Cardiac fibroblast (primary cell): ENCODE results near the gene COL4A2.
A peak's percentile ranks its signal among the peaks of the same experiment; 100 is the strongest.

Experiments
- DNase-seq, 2 donors: peaks; one replicate each; pipeline versions ENCODE4 v3.0.0 to v3.0.0-alpha.2; 2010; ENCODE audit warnings: low read depth in 2 of 2
- H3K4me3 ChIP-seq, 2 donors: replicated peaks in 1 of 2; 1 replicate in 1 of 2; 2 replicates in 1 of 2; pipeline ENCODE4 v1.5.1; 2011; ENCODE audit warnings: low read depth in 2 of 2, low read length in 2 of 2, mild to moderate bottlenecking in 2 of 2, moderate library complexity in 1 of 2
- CTCF ChIP-seq: IDR thresholded peaks from one replicate; pipeline ENCODE4 v1.5.1; 2011; ENCODE audit warnings: low read depth, mild to moderate bottlenecking, low read length, inconsistent platforms

Gene COL4A2

DNA sequence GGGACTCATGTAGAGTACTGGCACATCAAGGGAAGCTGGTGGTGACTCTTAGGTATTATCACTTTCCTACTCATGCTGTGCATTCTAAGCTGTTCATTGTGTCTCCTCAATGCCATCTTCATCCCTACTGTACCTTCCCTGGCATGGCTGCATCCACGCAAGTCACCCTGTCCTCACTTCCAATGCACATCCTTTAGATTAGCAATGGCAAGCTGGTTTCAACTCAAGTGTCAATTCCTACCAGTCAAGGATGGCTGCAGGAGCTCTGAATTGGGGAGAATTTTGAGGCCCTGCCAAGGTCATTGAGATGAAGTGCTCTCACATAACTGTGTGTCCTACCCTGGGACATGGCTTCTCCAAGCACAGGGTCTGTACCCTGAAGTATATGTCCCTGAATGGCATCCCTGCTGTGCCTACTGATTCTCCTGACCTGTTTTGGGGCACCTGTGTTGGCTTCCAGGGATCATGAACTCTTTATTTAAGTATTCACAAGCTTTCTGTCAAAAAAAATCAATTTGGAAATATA is 24.7 kb upstream of the COL4A2 start:
- DNase-seq, result no peak
- H3K4me3 ChIP-seq, result no peak overlapping the region
- no peak for TF ChIP-seq CTCF

DNA sequence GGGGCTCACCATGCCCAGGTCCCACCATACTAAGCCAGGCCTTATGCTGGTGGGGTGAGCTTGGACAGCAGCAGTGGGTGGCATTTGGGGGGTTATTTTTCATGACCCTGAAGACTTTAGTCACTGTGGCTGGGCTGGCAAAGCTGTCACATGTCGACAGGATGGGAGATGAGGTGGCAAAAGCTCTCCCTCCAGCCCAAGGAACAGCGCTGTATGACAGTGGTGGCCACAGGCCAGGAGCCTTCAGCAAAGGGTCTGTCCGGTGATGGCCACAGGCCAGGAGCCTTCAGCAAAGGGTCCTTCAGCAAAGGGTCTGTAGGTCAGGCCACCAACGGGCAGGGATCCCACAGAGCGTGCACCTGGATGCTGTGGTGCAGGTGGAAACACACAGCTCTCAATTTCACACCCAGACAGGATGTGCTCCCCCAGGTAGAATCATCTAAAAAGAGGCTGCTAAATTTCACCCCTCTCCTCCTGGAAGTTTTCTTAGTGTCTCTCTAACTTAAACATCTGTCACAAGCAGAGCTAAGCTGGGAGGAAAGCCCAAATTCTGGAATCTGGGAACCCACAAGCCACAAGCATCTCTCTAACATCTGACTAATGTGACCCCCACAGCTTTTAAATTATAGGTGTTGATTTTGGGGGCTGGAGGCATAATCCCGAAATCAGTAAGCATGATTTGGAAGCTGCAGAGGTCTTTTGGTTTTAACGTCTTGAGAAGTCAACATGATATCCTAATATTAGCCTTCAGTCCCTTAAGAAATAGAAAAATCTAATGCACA is 23.2 kb upstream of the COL4A2 start:
- DNase-seq, result peak in 1 of 2 donors; percentile 39
- no peak for TF ChIP-seq CTCF

GRCh38 chr13:110284779-110285484 is 22.2 kb upstream of the COL4A2 start:
- H3K4me3 ChIP-seq, result no peak overlapping the region
- peak in 1 of 2 donors; percentile 58 for DNase-seq
- no peak for TF ChIP-seq CTCF

More for the DNA sequence above, 23.2 kb upstream of the COL4A2 start:
- H3K4me3 ChIP-seq, result no peak overlapping the region

DNA sequence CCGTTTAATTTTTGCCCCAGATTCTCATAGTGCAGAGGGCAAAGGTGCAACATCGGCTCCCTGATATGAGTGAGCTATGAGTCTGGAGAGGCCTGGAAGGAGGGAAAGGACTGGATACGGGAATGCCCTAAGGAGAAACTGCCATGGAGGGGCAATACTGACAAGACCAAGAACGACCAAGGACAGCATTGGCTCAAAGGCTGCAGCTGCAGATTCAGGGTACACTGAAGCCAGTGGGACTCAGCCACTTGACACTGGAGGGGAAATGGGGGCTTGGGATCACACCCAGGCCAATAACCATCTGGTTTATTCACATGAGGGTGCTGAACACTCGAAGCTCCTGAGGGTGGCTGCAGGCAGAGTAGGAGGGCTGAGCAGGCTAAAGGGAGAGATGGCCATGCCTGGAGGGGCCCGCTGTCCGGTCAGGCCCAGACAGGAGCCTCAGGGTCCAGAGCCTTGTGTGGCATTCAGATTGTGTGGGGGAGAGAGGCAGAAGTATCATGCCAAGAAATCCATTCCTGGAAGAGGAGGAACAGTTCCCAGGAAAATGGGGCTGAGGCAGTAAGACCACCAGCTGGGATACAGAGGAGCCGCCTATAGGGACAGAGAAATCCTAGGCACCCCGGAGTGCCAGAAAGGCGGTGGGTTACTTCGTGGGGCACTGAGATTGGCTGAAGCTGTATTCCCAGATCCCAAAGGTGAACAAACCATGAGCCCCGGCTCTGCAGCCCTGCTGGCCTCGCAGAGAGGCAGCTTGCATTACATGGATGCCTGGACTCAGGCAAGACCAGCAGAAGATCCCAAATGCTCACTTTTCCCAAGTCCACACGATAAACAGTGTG is 20.9 kb upstream of the COL4A2 start:
- no peak overlapping the region for H3K4me3 ChIP-seq
- DNase-seq, result no peak
- no peak for TF ChIP-seq CTCF

DNA sequence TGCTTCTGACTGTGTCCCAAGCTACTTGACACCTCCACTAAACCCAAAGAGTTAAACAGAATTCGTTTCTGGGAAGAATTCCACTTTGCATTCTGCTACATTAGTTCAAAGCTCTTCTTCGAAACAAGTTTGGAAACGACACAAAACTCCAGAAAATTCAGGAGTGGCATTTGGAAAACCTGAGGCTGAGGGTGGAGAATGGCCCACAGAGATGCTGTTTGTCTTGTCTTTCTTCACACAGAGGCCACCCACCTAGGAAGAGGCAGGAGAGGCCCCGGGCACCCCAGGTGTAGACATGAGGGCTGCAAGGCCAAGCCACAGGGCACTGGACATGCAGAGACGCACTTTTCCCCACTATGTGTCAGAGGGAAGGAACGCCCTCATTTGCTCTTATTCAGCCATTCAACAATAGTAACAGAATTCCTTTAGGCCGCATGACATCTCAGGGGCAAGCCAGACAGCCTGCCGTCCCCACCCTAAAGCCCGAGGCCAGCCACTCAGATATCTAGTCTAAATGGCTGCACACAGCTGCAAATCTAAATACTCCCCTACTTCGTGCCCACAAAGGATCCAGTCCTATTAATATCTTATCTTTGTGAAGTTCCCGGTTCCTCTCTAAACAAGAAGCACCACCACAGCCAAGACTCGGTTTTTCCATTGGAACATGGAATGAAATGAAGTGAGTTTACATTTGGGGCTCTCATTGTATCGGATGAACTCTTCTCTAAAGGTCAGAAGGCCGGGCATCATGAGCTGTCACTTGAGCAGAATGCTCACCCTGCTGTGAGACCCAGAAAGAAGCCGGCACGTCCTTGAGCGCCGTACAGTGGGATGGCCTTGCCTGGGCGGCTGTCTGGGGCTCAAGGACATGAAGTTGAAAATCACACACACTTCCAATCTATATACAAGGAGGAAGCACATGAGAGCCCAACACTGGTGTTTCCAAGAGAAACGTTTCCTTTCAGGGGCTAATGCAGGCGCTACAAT is 20.0 kb upstream of the COL4A2 start:
- TF ChIP-seq CTCF, result no peak
- peak; percentile 33 to 75 for DNase-seq
- no peak overlapping the region for H3K4me3 ChIP-seq
